ENCODE measurements around the gene STRAP. TPM values are rescaled to one million over a fixed set of nuclear protein-coding genes. Genes with fewer than 3 reads are reported as not detected.

STRAP gene
- polyA plus RNA-seq, 1 of the 3 experiments (the other 2 are of a cell fraction): 85.6 TPM

GRCh38 chr12:15932971-15933370, 50.8 kb downstream of the STRAP start:
- POLR2A ChIA-PET: no interaction called here
- Histone ChIP-seq H2AFZ (ENCODE audit: low read depth) (no peak overlapping the region), H3K4me1 (ENCODE audit: control insufficient read depth in 1 of 2, insufficient read depth in 2 of 2, low read depth in 1 of 2, low read length in 1 of 2) (peaks cover 9 to 34% of the 10 kb centered on the region in 2 experiments; a peak in 3 of 4 replicates), H3K79me2 (ENCODE audit: insufficient read depth) (peaks cover 25% of the 10 kb centered on the region; the same call in 1 of the 2 replicates), H3K9ac (no peak overlapping the region), H3K9me3 (no peaks in the 10 kb centered on the region), H3K4me2 (no peak overlapping the region), H3F3A (replicated peaks; ENCODE audit: insufficient read depth) (peaks cover 8% of the 10 kb centered on the region), H3K9me2 (no peaks in the 10 kb centered on the region), H3K4me3 (ENCODE audit: low read depth in 2 of 2, low read length in 1 of 2) (no peak overlapping the region), H4K20me1 (ENCODE audit: insufficient read depth) (no peaks in the 10 kb centered on the region), H3K27ac (ENCODE audit: low read depth in 2 of 2, low read length in 1 of 2) (no peak overlapping the region), H3K27me3 (ENCODE audit: insufficient read depth) (no peaks in the 10 kb centered on the region), H3K36me3 (replicated peaks in 1 of 2; ENCODE audit: control insufficient read depth in 1 of 2, insufficient read depth in 2 of 2, low read length in 1 of 2) (no peaks in the 10 kb centered on the region)
- CTCF ChIA-PET: no interaction called here
- 83% methylated on average over 3 of the region's 3 CpGs for WGBS (ENCODE audit: low lambda C conversion rate)
- TF ChIP-seq, protein P1, sequence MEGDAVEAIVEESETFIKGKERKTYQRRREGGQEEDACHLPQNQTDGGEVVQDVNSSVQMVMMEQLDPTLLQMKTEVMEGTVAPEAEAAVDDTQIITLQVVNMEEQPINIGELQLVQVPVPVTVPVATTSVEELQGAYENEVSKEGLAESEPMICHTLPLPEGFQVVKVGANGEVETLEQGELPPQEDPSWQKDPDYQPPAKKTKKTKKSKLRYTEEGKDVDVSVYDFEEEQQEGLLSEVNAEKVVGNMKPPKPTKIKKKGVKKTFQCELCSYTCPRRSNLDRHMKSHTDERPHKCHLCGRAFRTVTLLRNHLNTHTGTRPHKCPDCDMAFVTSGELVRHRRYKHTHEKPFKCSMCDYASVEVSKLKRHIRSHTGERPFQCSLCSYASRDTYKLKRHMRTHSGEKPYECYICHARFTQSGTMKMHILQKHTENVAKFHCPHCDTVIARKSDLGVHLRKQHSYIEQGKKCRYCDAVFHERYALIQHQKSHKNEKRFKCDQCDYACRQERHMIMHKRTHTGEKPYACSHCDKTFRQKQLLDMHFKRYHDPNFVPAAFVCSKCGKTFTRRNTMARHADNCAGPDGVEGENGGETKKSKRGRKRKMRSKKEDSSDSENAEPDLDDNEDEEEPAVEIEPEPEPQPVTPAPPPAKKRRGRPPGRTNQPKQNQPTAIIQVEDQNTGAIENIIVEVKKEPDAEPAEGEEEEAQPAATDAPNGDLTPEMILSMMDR (IDR thresholded peaks at IDR 0.05): no peak
- TF ChIP-seq, protein P2, sequence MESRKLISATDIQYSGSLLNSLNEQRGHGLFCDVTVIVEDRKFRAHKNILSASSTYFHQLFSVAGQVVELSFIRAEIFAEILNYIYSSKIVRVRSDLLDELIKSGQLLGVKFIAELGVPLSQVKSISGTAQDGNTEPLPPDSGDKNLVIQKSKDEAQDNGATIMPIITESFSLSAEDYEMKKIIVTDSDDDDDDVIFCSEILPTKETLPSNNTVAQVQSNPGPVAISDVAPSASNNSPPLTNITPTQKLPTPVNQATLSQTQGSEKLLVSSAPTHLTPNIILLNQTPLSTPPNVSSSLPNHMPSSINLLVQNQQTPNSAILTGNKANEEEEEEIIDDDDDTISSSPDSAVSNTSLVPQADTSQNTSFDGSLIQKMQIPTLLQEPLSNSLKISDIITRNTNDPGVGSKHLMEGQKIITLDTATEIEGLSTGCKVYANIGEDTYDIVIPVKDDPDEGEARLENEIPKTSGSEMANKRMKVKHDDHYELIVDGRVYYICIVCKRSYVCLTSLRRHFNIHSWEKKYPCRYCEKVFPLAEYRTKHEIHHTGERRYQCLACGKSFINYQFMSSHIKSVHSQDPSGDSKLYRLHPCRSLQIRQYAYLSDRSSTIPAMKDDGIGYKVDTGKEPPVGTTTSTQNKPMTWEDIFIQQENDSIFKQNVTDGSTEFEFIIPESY (IDR thresholded peaks at IDR 0.05; ENCODE audit: borderline replicate concordance, low read depth): no peak
- no peak for TF ChIP-seq RFX5 (IDR thresholded peaks at IDR 0.05; ENCODE audit: low read length)
- TF ChIP-seq ELF1 (IDR thresholded peaks at IDR 0.05): no peak
- TF ChIP-seq SIN3A (IDR thresholded peaks at IDR 0.05; ENCODE audit: borderline replicate concordance, low read depth, low read length): no peak
- TF ChIP-seq, protein P3, sequence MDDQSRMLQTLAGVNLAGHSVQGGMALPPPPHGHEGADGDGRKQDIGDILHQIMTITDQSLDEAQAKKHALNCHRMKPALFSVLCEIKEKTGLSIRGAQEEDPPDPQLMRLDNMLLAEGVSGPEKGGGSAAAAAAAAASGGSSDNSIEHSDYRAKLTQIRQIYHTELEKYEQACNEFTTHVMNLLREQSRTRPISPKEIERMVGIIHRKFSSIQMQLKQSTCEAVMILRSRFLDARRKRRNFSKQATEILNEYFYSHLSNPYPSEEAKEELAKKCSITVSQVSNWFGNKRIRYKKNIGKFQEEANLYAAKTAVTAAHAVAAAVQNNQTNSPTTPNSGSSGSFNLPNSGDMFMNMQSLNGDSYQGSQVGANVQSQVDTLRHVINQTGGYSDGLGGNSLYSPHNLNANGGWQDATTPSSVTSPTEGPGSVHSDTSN (IDR thresholded peaks at IDR 0.05): no peak
- TF ChIP-seq USF1 (IDR thresholded peaks at IDR 0.05; ENCODE audit: borderline replicate concordance, low read depth): no peak
- TF ChIP-seq NFIC (IDR thresholded peaks at IDR 0.05; ENCODE audit: borderline replicate concordance): no peak
- TF ChIP-seq RXRA (IDR thresholded peaks at IDR 0.05; ENCODE audit: borderline replicate concordance, low read depth): no peak
- TF ChIP-seq IRF3 (IDR thresholded peaks at IDR 0.05; ENCODE audit: low read depth, low read length): no peak
- no peak for TF ChIP-seq JUND (IDR thresholded peaks at IDR 0.05)
- no peak for TF ChIP-seq NRF1 (IDR thresholded peaks at IDR 0.05; ENCODE audit: low read depth, low read length)
- no peak for DNase-seq

Data from SK-N-SH (cell line).